A673 (cell line): Measurements from ENCODE around the gene RBM39.

Experiments
- EZH2 ChIP-seq: fragments of 200-600 bp; sonication (generic); IDR thresholded peaks from 2 replicates; pipeline ENCODE4 v1.6.1; 2017; ENCODE audit warnings: borderline replicate concordance, low read depth, mild to moderate bottlenecking, mixed read lengths, antibody characterized with exemption, low read length; ENCODE audit not compliant: poor library complexity, severe bottlenecking
- TF ChIP-seq, protein P1 (sequence below): fragments of 300-800, 200-600 bp; sonication (generic); conservative IDR thresholded peaks from 2 replicates; pipeline ENCODE4 v1.5.1; 2017; ENCODE audit warnings: low read depth, mild to moderate bottlenecking, antibody characterized with exemption, low read length, moderate library complexity, mixed read lengths

DNA sequence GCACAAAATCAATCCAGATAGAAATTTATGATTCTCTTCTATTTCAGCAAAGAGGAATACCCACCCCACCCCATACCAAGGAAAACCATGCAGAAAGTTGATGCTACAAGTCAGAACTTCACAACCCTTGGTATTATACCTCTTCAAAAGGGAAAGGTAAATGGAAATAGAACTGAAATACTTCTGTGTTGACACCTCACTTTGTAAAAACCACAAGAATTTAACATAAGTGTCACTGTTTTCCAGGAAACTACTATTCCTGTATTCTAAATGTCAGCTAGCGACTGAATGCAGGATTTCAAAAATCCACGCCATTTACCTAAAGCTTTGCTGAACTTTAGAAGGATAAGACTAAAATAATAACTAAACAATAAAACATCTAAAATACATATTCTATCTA lies 81.0 kb downstream of the RBM39 start:
- TF ChIP-seq, protein P1, sequence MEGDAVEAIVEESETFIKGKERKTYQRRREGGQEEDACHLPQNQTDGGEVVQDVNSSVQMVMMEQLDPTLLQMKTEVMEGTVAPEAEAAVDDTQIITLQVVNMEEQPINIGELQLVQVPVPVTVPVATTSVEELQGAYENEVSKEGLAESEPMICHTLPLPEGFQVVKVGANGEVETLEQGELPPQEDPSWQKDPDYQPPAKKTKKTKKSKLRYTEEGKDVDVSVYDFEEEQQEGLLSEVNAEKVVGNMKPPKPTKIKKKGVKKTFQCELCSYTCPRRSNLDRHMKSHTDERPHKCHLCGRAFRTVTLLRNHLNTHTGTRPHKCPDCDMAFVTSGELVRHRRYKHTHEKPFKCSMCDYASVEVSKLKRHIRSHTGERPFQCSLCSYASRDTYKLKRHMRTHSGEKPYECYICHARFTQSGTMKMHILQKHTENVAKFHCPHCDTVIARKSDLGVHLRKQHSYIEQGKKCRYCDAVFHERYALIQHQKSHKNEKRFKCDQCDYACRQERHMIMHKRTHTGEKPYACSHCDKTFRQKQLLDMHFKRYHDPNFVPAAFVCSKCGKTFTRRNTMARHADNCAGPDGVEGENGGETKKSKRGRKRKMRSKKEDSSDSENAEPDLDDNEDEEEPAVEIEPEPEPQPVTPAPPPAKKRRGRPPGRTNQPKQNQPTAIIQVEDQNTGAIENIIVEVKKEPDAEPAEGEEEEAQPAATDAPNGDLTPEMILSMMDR, result no peak
- TF ChIP-seq EZH2, result no peak
